IMR-90 (cell line): ENCODE measurements around the gene ABCB9. TPM values are rescaled to one million over a fixed set of nuclear protein-coding genes. Genes with fewer than 3 reads are reported as not detected.

Experiments
- ATAC-seq: fragments of 200-7000 bp; cut with Tn5 transposase; 2 replicates; pipeline ENCODE4 v1.9.1; 2020; ENCODE audit warnings: low read depth, mild to moderate bottlenecking, moderate library complexity
- BruUV-seq: library from RNA; stranded (reverse); fragments of 400-500 nt; replicated peaks from 2 replicates; lab custom pipeline; 2021; lab: Mats Ljungman, UMichigan
- CTCF ChIA-PET: fragments of 300-600 bp; formaldehyde crosslinking; extraction: SDS; loops from one replicate; lab custom pipeline; 2021; ENCODE audit warnings: antibody characterized with exemption; lab: Yijun Ruan, JAX
- POLR2A ChIA-PET: fragments of 300-600 bp; sonication (Branson Sonifier 250); formaldehyde crosslinking; loops from one replicate; lab custom pipeline; 2022; ENCODE audit warnings: antibody characterized with exemption; ENCODE audit not compliant: unreplicated experiment; lab: Charles Lee
- DNase-seq: peaks from one replicate; pipeline ENCODE4 v3.0.0; 2013
- H2AFZ ChIP-seq: replicated peaks from 2 replicates; pipeline ENCODE3; 2013; ENCODE audit warnings: low read length, mild to moderate bottlenecking; ENCODE audit not compliant: poor library complexity
- H2AK5ac ChIP-seq: 2 replicates; pipeline ENCODE4 v1.6.1; 2013; ENCODE audit warnings: low read depth, low read length, inconsistent platforms
- H2AK9ac ChIP-seq: replicated peaks from 2 replicates; pipeline ENCODE3; 2013; ENCODE audit warnings: mild to moderate bottlenecking, low read depth, low read length, moderate library complexity; ENCODE audit not compliant: poor library complexity
- H2BK120ac ChIP-seq: 2 replicates; pipeline ENCODE4 v1.6.1; 2013; ENCODE audit warnings: low read depth, low read length, inconsistent platforms
- H2BK15ac ChIP-seq: 3 replicates; pipeline ENCODE4 v1.6.1; 2013; ENCODE audit warnings: low read depth, low read length, inconsistent platforms
- H2BK20ac ChIP-seq: 2 replicates; pipeline ENCODE4 v1.6.1; 2013; ENCODE audit warnings: low read depth, mild to moderate bottlenecking, inconsistent platforms, low read length, moderate library complexity
- H2BK5ac ChIP-seq: 2 replicates; pipeline ENCODE4 v1.6.1; 2013; ENCODE audit warnings: mild to moderate bottlenecking, low read depth, low read length, inconsistent platforms; ENCODE audit not compliant: poor library complexity, severe bottlenecking
- H3K14ac ChIP-seq: replicated peaks from 2 replicates; pipeline ENCODE4 v1.6.1; 2013; ENCODE audit warnings: low read depth, low read length, inconsistent platforms
- H3K18ac ChIP-seq: 2 replicates; pipeline ENCODE4 v1.6.1; 2013; ENCODE audit warnings: low read depth, low read length, control low read depth
- H3K23ac ChIP-seq: 2 replicates; pipeline ENCODE4 v1.6.1; 2013; ENCODE audit warnings: low read depth, low read length, inconsistent platforms
- H3K27ac ChIP-seq: 2 replicates; pipeline ENCODE4 v1.5.1; 2013; ENCODE audit warnings: mild to moderate bottlenecking, control low read depth, low read length; ENCODE audit not compliant: insufficient read depth
- H3K27me3 ChIP-seq: 2 replicates; pipeline ENCODE4 v1.6.1; 2013; ENCODE audit warnings: low read length; ENCODE audit not compliant: control insufficient read depth, insufficient read depth
- H3K36me3 ChIP-seq: 2 replicates; pipeline ENCODE4 v1.6.1; 2013; ENCODE audit warnings: low read length, mixed read lengths; ENCODE audit not compliant: control insufficient read depth, insufficient read depth
- H3K4ac ChIP-seq: 2 replicates; pipeline ENCODE4 v1.6.1; 2013; ENCODE audit warnings: low read depth, low read length, inconsistent platforms
- H3K4me1 ChIP-seq: 2 replicates; pipeline ENCODE4 v1.6.1; 2013; ENCODE audit warnings: low read length, mixed read lengths; ENCODE audit not compliant: control insufficient read depth, insufficient read depth
- H3K4me2 ChIP-seq: 2 replicates; pipeline ENCODE4 v1.6.1; 2013; ENCODE audit warnings: low read depth, mild to moderate bottlenecking, control low read depth, low read length, moderate library complexity
- H3K4me3 ChIP-seq: 2 replicates; pipeline ENCODE4 v1.5.1; 2013; ENCODE audit warnings: low read depth, mild to moderate bottlenecking, control low read depth, low read length, moderate library complexity; ENCODE audit not compliant: insufficient read depth
- H3K56ac ChIP-seq: 2 replicates; pipeline ENCODE4 v1.6.1; 2013; ENCODE audit warnings: low read length, inconsistent platforms; ENCODE audit not compliant: insufficient read depth; ENCODE audit errors: extremely low read depth
- H3K79me1 ChIP-seq, 2 experiments: 2 replicates each; pipeline ENCODE4 v1.6.1; 2013; ENCODE audit warnings: low read length in 2 of 2, inconsistent platforms in 1 of 2, low read depth in 1 of 2
- H3K9ac ChIP-seq: 2 replicates; pipeline ENCODE4 v1.6.1; 2013; ENCODE audit warnings: low read depth, low read length, control low read depth
- H3K9me1 ChIP-seq: 2 replicates; pipeline ENCODE4 v1.6.1; 2013; ENCODE audit warnings: low read length, inconsistent platforms; ENCODE audit not compliant: insufficient read depth
- H3K9me3 ChIP-seq: 2 replicates; pipeline ENCODE4 v1.6.1; 2013; ENCODE audit warnings: low read length; ENCODE audit not compliant: control insufficient read depth, insufficient read depth
- H4K20me1 ChIP-seq: 2 replicates; pipeline ENCODE4 v1.6.1; 2013; ENCODE audit warnings: low read length, inconsistent platforms; ENCODE audit not compliant: insufficient read depth
- H4K5ac ChIP-seq: 2 replicates; pipeline ENCODE4 v1.6.1; 2013; ENCODE audit warnings: mild to moderate bottlenecking, low read depth, low read length, control low read depth
- H4K8ac ChIP-seq, 2 experiments: 2 replicates each; pipeline ENCODE4 v1.6.1; 2013; ENCODE audit warnings: low read depth in 2 of 2, low read length in 2 of 2, control low read depth in 1 of 2, inconsistent platforms in 1 of 2
- H4K91ac ChIP-seq: 2 replicates; pipeline ENCODE4 v1.6.1; 2013; ENCODE audit warnings: low read depth, low read length, inconsistent platforms; ENCODE audit not compliant: insufficient read depth
- BHLHE40 ChIP-seq: fragments of 150-350 bp; IDR thresholded peaks from 2 replicates; pipeline ENCODE4 v1.6.1; 2016; ENCODE audit warnings: mild to moderate bottlenecking, low read depth, low read length
- CHD1 ChIP-seq: IDR thresholded peaks from 2 replicates; pipeline ENCODE4 v1.6.1; 2012; ENCODE audit warnings: low read depth, low read length, improper control_type of control experiment
- CTCF ChIP-seq: conservative IDR thresholded peaks from 2 replicates; pipeline ENCODE4 v1.5.1; 2012; ENCODE audit warnings: mild to moderate bottlenecking, low read depth, low read length, improper control_type of control experiment
- ELK1 ChIP-seq: fragments of 150-350 bp; IDR thresholded peaks from 2 replicates; pipeline ENCODE4 v1.6.1; 2016; ENCODE audit warnings: low read depth, mild to moderate bottlenecking, low read length, moderate library complexity, borderline replicate concordance
- FOS ChIP-seq: fragments of 150-350 bp; IDR thresholded peaks from 2 replicates; pipeline ENCODE4 v1.6.1; 2016; ENCODE audit warnings: low read depth, low read length
- MAZ ChIP-seq: IDR thresholded peaks from 2 replicates; pipeline ENCODE4 v1.6.1; 2012; ENCODE audit warnings: low read depth, mild to moderate bottlenecking, low read length, improper control_type of control experiment, moderate library complexity, borderline replicate concordance
- MXI1 ChIP-seq: IDR thresholded peaks from 2 replicates; pipeline ENCODE4 v1.6.1; 2012; ENCODE audit warnings: low read depth, mild to moderate bottlenecking, low read length, moderate library complexity, borderline replicate concordance
- NFE2L2 ChIP-seq: fragments of 150-350 bp; IDR thresholded peaks from 2 replicates; pipeline ENCODE4 v1.6.1; 2016; ENCODE audit warnings: low read depth, mild to moderate bottlenecking, low read length
- RCOR1 ChIP-seq: IDR thresholded peaks from 2 replicates; pipeline ENCODE4 v1.6.1; 2012; ENCODE audit warnings: mild to moderate bottlenecking, low read length, improper control_type of control experiment; ENCODE audit not compliant: insufficient replicate concordance
- RFX5 ChIP-seq: IDR thresholded peaks from 2 replicates; pipeline ENCODE4 v1.8.0; 2012; ENCODE audit warnings: low read depth, mild to moderate bottlenecking, low read length, moderate library complexity
- WGBS, 2 experiments: methylation state at CpG; one replicate each; pipeline versions ENCODE4 v1.1.5 to v1.1.7; 2013; ENCODE audit warnings: missing lambda C conversion rate in 2 of 2; ENCODE audit not compliant: insufficient read length in 1 of 2; ENCODE audit errors: extremely low coverage in 2 of 2; 5-methylcytosine and 5-hydroxymethylcytosine counted together
- dilution Hi-C: fragments of 300-500 bp; cut with HindIII; formaldehyde crosslinking; loops from one replicate; pipeline ENCODE4 v1.14.3; 2018; ENCODE audit warnings: low sequenced_read_pairs; ENCODE audit not compliant: unreplicated experiment
- in situ Hi-C: fragments of 300-500 bp; cut with MboI; formaldehyde crosslinking; loops from 3 replicates; pipeline ENCODE4 v1.14.3; 2019; ENCODE audit warnings: low sequenced_read_pairs, inconsistent platforms, mixed read lengths
- intact Hi-C: fragments of 100-400 bp; cut with micrococcal nuclease; formaldehyde crosslinking; loops from 2 replicates; pipeline ENCODE4 v1.10.0; 2022
- polyA plus RNA-seq, 3 experiments: library from polyadenylated mRNA; depleted of rRNA; stranded (reverse); fragments of >200 nt; gene quantifications; 2 replicates each; pipeline ENCODE4 v1.2.3, GENCODE V29; 2012; ENCODE audit warnings: low replicate concordance in 1 of 3
- total RNA-seq: library from RNA; depleted of rRNA; stranded (reverse); fragments of >200 nt; gene quantifications from 2 replicates; pipeline ENCODE4 v1.2.3, GENCODE V29; 2012

The ABCB9 gene
- total and polyA plus RNA-seq, 2 of the 4 experiments (the other 2 are of a cell fraction) = 5.6 to 8.3 TPM

DNA sequence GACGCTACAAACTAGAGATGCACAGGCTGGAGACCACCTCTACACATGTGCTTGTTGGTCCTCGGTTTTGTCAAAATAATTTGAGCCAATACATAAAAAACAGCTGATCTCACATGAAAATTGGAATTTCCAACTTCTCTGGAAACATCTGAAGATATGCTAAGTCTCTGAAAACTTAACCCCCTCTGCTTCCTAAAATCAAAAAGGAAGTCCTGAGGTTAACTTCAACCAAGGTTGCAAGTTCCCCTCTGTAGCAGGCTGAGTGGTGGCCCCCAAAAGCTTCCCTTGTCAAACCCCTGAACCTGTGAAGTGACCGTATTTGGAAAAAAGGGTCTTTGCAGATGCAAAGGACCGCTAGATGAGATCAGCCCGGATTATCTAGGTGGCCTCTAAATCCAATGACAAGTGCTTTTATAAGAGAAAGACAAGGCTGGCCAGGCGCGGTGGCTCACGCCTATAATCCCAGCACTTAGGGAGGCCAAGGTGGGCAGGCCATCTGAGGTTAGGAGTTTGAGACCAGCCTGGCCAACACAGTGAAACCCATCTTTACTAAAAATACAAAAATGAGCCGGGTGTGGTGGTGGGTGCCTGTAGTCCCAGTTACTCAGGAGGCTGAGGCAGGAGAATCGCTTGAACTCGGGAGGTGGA lies 38.4 kb downstream of the ABCB9 start:
- H3K9me3 ChIP-seq = no peaks in the 10 kb centered on the region
- no peak overlapping the region for H4K5ac ChIP-seq
- H4K91ac ChIP-seq = no peak overlapping the region
- TF ChIP-seq RCOR1 (no peak), ELK1 (no peak), MXI1 (no peak), BHLHE40 (no peak), RFX5 (no peak), FOS (no peak), NFE2L2 (no peak), CTCF (no peak), MAZ (no peak), CHD1 (no peak)
- no peak overlapping the region for H3K56ac ChIP-seq
- H3K79me1 ChIP-seq = no peaks in the 10 kb centered on the region
- no peak overlapping the region for H2BK20ac ChIP-seq
- H3K27me3 ChIP-seq = no peaks in the 10 kb centered on the region
- no peak overlapping the region for H4K8ac ChIP-seq
- H3K9ac ChIP-seq = no peak overlapping the region
- H2AK9ac ChIP-seq = no peak overlapping the region
- no peak overlapping the region for H3K27ac ChIP-seq
- no peak overlapping the region for H3K14ac ChIP-seq
- no peak overlapping the region for H3K4ac ChIP-seq
- H3K18ac ChIP-seq = no peak overlapping the region
- no peaks in the 10 kb centered on the region for H3K4me1 ChIP-seq
- H3K4me2 ChIP-seq = no peak overlapping the region
- H3K4me3 ChIP-seq = no peak overlapping the region
- CTCF ChIA-PET = no interaction called here
- no peak overlapping the region for H2BK15ac ChIP-seq
- in situ Hi-C loops = no loop called here
- H2BK5ac ChIP-seq = no peak overlapping the region
- H3K9me1 ChIP-seq = no peaks in the 10 kb centered on the region
- ATAC-seq = no peak
- H3K23ac ChIP-seq = no peak overlapping the region
- H3K36me3 ChIP-seq = peaks cover 2% of the 10 kb centered on the region
- H2BK120ac ChIP-seq = no peak overlapping the region
- no peak overlapping the region for H2AK5ac ChIP-seq
- intact Hi-C loops = no loop called here
- BruUV-seq = no TSS peak
- POLR2A ChIA-PET = no interaction called here
- 63% methylated on average over 3 of the region's 11 CpGs; no CpG with 5 or more reads in 1 of the 2 experiments for WGBS, 2 experiments
- H2AFZ ChIP-seq = no peak overlapping the region
- DNase-seq = no peak
- no peaks in the 10 kb centered on the region for H4K20me1 ChIP-seq
- dilution Hi-C loops = no loop called here
